Uterus (tissue), 4 donors: ENCODE data around the gene TREM1. TPM values are rescaled to one million over a fixed set of nuclear protein-coding genes. Genes with fewer than 3 reads are reported as not detected.

Experiments
- DNase-seq, 2 donors: peaks; one replicate each; pipeline ENCODE4 v3.0.0-alpha.2; 2019 to 2020
- H3K27ac ChIP-seq, 2 donors: fragments of 200-600 bp; sonication (generic); 1 replicate in 1 of 2; 2 replicates in 1 of 2; pipeline ENCODE4 v1.5.1; 2016 to 2018
- H3K27me3 ChIP-seq, 2 donors: fragments of 200-600 bp; sonication (generic); one replicate each; pipeline ENCODE4 v1.5.1; 2018 to 2019; ENCODE audit warnings: control low read depth in 1 of 2
- H3K36me3 ChIP-seq, 2 donors: fragments of 200-600 bp; sonication (generic); one replicate each; pipeline ENCODE4 v1.5.1; 2019; ENCODE audit warnings: control low read depth in 1 of 2
- H3K4me1 ChIP-seq, 2 donors: fragments of 200-600 bp; sonication (generic); one replicate each; pipeline ENCODE4 v1.5.1; 2018 to 2019; ENCODE audit warnings: control low read depth in 1 of 2
- H3K4me3 ChIP-seq, 2 donors: fragments of 200-600 bp; sonication (generic); 1 replicate in 1 of 2; 2 replicates in 1 of 2; pipeline ENCODE4 v1.5.1; 2018 to 2019; ENCODE audit warnings: mild to moderate bottlenecking in 1 of 2
- H3K9me3 ChIP-seq, 2 donors: fragments of 200-600 bp; sonication (generic); one replicate each; pipeline ENCODE4 v1.5.1; 2019; ENCODE audit warnings: control low read depth in 1 of 2
- CTCF ChIP-seq, 4 experiments: fragments of 200-600 bp in 2 of 4; fragments of 450-650 bp in 2 of 4; sonication (generic) in 2 of 4; IDR thresholded peaks; one replicate each; pipeline ENCODE4 v1.5.1; 2016 to 2019; ENCODE audit warnings: antibody characterized with exemption in 4 of 4, mild to moderate bottlenecking in 2 of 4, moderate library complexity in 1 of 4
- POLR2A ChIP-seq, 2 donors: fragments of 450-650 bp; IDR thresholded peaks; one replicate each; pipeline ENCODE4 v1.6.1; 2016; ENCODE audit warnings: antibody characterized with exemption in 2 of 2, mild to moderate bottlenecking in 1 of 2, moderate library complexity in 1 of 2
- intact Hi-C: fragments of 100-400 bp; cut with DNase I; formaldehyde crosslinking; loops from one replicate; pipeline ENCODE4 v1.15.1; 2023; ENCODE audit warnings: low total_unique reads
- small RNA-seq: library from RNA; depleted of rRNA; stranded (forward); fragments of <200 nt; gene quantifications from one replicate; pipeline ENCODE3, GENCODE V24; 2016
- total RNA-seq, 4 donors: library from RNA; depleted of rRNA in 3 of 4; stranded (reverse); fragments of >200 nt in 3 of 4; gene quantifications; one replicate each; pipeline versions ENCODE4 v1.1.0 to v1.2.4, GENCODE V29; 2014 to 2023
- donor health status: DM: yes; HTN: yes; CAD: no.

Gene TREM1
- total RNA-seq, 4 donors from 2014 or later, result 0.26 to 30.6 (median 1.1) TPM

DNA sequence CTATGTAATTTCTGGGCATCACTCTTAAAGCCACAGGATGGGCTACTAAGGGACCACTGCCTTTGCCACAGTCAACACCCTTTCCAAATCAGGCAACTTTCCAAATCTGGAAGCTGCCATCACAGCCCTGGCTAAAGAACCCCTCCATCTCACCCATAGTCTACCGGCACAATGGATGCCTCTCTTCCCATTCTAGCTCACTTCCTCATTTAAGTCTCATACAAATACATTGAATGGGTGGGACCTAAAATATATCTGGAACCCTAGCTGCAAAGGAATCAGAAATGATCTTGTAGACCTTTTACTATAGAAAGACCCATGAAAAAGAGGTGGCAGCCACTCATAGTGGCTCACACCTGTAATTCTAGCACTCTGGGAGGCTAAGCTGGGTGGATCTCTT lies 61.7 kb downstream of the TREM1 start:
- TF ChIP-seq POLR2A (IDR thresholded peaks at IDR 0.05) (no peak), CTCF (IDR thresholded peaks at IDR 0.05) (no peak)
- Histone ChIP-seq H3K4me1 (no peaks in the 10 kb centered on the region), H3K36me3 (no peaks in the 10 kb centered on the region), H3K27ac (no peak overlapping the region), H3K27me3 (no peaks in the 10 kb centered on the region), H3K4me3 (no peak overlapping the region), H3K9me3 (no peaks in the 10 kb centered on the region)
- DNase-seq, result no peak
- intact Hi-C loops, result no loop called here

Small RNA genes lying within 50 kb of the gene (small RNA-seq; reads per million reads assigned to genes)
- gene AL391903.2, result not detected
- not detected for gene AL391903.3
- 0.18 reads per million for gene RNA5SP207
- not detected for gene RNU6-643P

Other genes with a start within 250 kb of the TREM1 start
- gene UNC5CL, start 247.5 kb downstream of the TREM1 start, total RNA-seq, result 1 to 10 TPM in 2 of 4 donors, under 1 TPM in 1, not detected in 1; 0.26 to 1.4 (median 1.2) TPM
- gene TSPO2, start 244.2 kb downstream of the TREM1 start, total RNA-seq, result not detected
- gene APOBEC2, start 233.5 kb downstream of the TREM1 start, total RNA-seq, result not detected
- 10 to 100 TPM in 3 of 4 donors, 1 to 10 TPM in 1; 7.4 to 21.9 (median 18.2) TPM for gene OARD1, start 214.3 kb downstream of the TREM1 start, total RNA-seq
- gene NFYA, start 213.7 kb downstream of the TREM1 start, total RNA-seq, result 10 to 100 TPM; 10.9 to 43.6 (median 18.4) TPM
- 1 to 10 TPM in 1 of 4 donors, not detected in 3; 8.2 TPM for gene TREML1, start 132.3 kb downstream of the TREM1 start, total RNA-seq
- 1 to 10 TPM in 1 of 4 donors, not detected in 3; 1.0 TPM for gene TREM2, start 123.6 kb downstream of the TREM1 start, total RNA-seq
- gene TREML2, start 85.5 kb downstream of the TREM1 start, total RNA-seq, result under 1 TPM in 1 of 4 donors, not detected in 3; 0.12 TPM
- not detected for gene TREML4, start 58.3 kb downstream of the TREM1 start, total RNA-seq
- not detected for gene NCR2, start 48.9 kb upstream of the TREM1 start, total RNA-seq